ENCODE results near the gene S100Z. TPM values are rescaled to one million over a fixed set of nuclear protein-coding genes. Genes with fewer than 3 reads are reported as not detected.
"Not testable (repeated sequence)": the region's sequence is repeated elsewhere in the genome, so short reads cannot be mapped to it uniquely, and the experiment has no call there.

Gene S100Z
- total RNA-seq, 4 donors from 2014 or later: 0.80 TPM; not detected in 3

- Histone ChIP-seq H3K9me3 (no peaks in the 10 kb centered on the region), H3K36me3 (no peaks in the 10 kb centered on the region), H3K27ac (no peak overlapping the region), H3K27me3 (no peaks in the 10 kb centered on the region), H3K4me1 (no peaks in the 10 kb centered on the region), H3K4me3 (no peak overlapping the region)
- no peak for DNase-seq
- intact Hi-C loops (cut with DNase I; ENCODE audit: low total_unique reads): no loop called here
- 87 to 90% methylated on average over 3 of the region's 3 CpGs for WGBS, 2 donors (ENCODE audit: low coverage in 1 of 2)
- in situ Hi-C loops (cut with MboI; ENCODE audit: low pct_ligation_motif_present in 1 of 4, low pct_unique_long_range_greater_than_20kb in 1 of 4, low sequenced_read_pairs in 3 of 4): no loop called here
- TF ChIP-seq POLR2AphosphoS5 (IDR thresholded peaks at IDR 0.05): no peak
- TF ChIP-seq CTCF (IDR thresholded peaks at IDR 0.05): no peak
- no peak for TF ChIP-seq POLR2A (IDR thresholded peaks at IDR 0.05)
- no peak for TF ChIP-seq EP300 (IDR thresholded peaks at IDR 0.05; ENCODE audit: low read depth)
These were observed 93.2 kb downstream of the S100Z start for GRCh38 chr5:76943006-76943405.

- Histone ChIP-seq H3K27me3 (no peaks in the 10 kb centered on the region), H3K4me3 (no peak overlapping the region), H3K27ac (no peak overlapping the region), H3K36me3 (no peaks in the 10 kb centered on the region), H3K4me1 (no peaks in the 10 kb centered on the region), H3K9me3 (no peaks in the 10 kb centered on the region)
- no peak for TF ChIP-seq POLR2A (IDR thresholded peaks at IDR 0.05)
- TF ChIP-seq CTCF (IDR thresholded peaks at IDR 0.05): no peak
- TF ChIP-seq POLR2AphosphoS5 (IDR thresholded peaks at IDR 0.05): no peak
- TF ChIP-seq EP300 (IDR thresholded peaks at IDR 0.05; ENCODE audit: low read depth): no peak
- in situ Hi-C loops (cut with MboI; ENCODE audit: low pct_ligation_motif_present in 1 of 4, low pct_unique_long_range_greater_than_20kb in 1 of 4, low sequenced_read_pairs in 3 of 4) (no loop called here), intact Hi-C loops (cut with DNase I; ENCODE audit: low total_unique reads) (no loop called here)
- no peak for DNase-seq
- 60 to 67% methylated on average over 4 to 5 of the region's 5 CpGs for WGBS, 2 donors (ENCODE audit: low coverage in 1 of 2)
These were observed 94.8 kb downstream of the S100Z start for GRCh38 chr5:76944638-76945037.

- DNase-seq; H3K9me3 ChIP-seq; H3K27ac ChIP-seq; H3K27me3 ChIP-seq; in situ Hi-C loops (cut with MboI; ENCODE audit: low pct_ligation_motif_present in 1 of 4, low pct_unique_long_range_greater_than_20kb in 1 of 4, low sequenced_read_pairs in 3 of 4); H3K36me3 ChIP-seq; intact Hi-C loops (cut with DNase I; ENCODE audit: low total_unique reads); H3K4me3 ChIP-seq; H3K4me1 ChIP-seq: not testable (repeated sequence)
- 20 to 77% methylated on average over 1 to 9 of the region's 9 CpGs for WGBS, 2 donors (ENCODE audit: low coverage in 1 of 2)
These were observed 95.4 kb downstream of the S100Z start for GRCh38 chr5:76945238-76945637.

GRCh38 chr5:76946090-76946489 is 96.3 kb downstream of the S100Z start:
- in situ Hi-C loops (cut with MboI; ENCODE audit: low pct_ligation_motif_present in 1 of 4, low pct_unique_long_range_greater_than_20kb in 1 of 4, low sequenced_read_pairs in 3 of 4) (no loop called here), intact Hi-C loops (cut with DNase I; ENCODE audit: low total_unique reads) (no loop called here)
- 96 to 98% methylated on average over 2 of the region's 2 CpGs for WGBS, 2 donors (ENCODE audit: low coverage in 1 of 2)

More at GRCh38 chr5:76946090-76946489, 96.3 kb downstream of the S100Z start:
- no peak for DNase-seq
- no peak for TF ChIP-seq POLR2A (IDR thresholded peaks at IDR 0.05)
- no peak for TF ChIP-seq EP300 (IDR thresholded peaks at IDR 0.05; ENCODE audit: low read depth)
- TF ChIP-seq POLR2AphosphoS5 (IDR thresholded peaks at IDR 0.05): no peak
- no peak for TF ChIP-seq CTCF (IDR thresholded peaks at IDR 0.05)
- Histone ChIP-seq H3K27ac (no peak overlapping the region), H3K4me3 (no peak overlapping the region), H3K9me3 (no peaks in the 10 kb centered on the region), H3K4me1 (no peaks in the 10 kb centered on the region), H3K36me3 (no peaks in the 10 kb centered on the region), H3K27me3 (no peaks in the 10 kb centered on the region)
